Stimulated activated CD8-positive, alpha-beta memory T cell treated with anti-CD3 and anti-CD28 coated beads, Interleukin-12 subunit alpha, Interleukin-12 subunit beta, amount 100 ng/mL, for 4 hours (primary cell): Measurements from ENCODE around the gene PGAP6.
"Not testable (repeated sequence)": the region's sequence is repeated elsewhere in the genome, so short reads cannot be mapped to it uniquely, and the experiment has no call there.

Experiments used
- DNase-seq: peaks from one replicate; pipeline ENCODE4 v3.0.0-alpha.2; 2020; ENCODE audit warnings: low read depth

PGAP6 gene

DNA sequence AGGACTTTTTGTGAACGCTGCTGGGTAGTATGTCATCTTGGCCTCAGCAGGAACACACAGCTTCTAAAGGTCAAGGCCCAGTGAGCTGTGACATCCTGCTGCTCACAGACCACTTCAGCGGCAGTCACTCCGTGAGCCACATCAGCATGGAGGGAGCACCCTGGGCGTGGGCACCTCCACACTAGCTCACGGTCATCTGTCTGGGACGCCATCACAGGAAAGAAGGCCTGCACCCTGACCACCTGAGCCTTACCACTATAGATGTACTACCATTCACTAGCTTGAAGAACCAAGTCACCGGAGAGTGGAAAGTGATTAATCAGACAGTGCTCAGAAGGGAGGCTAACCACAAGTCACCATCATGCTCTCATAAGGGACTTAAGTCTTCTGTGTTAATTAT, 32.6 kb downstream of the PGAP6 start:
- no peak for DNase-seq

DNA sequence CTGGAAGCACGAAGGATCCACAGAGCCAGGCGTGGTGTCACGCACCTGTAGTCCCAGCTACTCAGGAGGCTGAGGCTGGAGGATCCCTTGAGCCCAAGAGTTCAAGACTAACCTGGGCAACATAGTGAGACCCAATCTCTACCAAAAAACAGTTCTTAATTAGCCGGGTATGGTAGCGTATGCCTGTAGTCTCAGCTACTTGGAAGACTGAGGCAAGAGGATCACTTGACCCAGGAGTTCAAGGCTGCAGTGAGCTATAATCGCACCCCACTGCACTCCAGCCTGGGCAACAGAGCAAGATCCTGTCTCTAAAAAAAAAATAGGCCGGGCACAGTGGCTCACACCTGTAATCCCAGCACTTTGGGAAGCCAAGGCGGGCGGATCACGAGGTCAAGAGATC, 33.3 kb downstream of the PGAP6 start:
- not testable (repeated sequence) for DNase-seq

DNA sequence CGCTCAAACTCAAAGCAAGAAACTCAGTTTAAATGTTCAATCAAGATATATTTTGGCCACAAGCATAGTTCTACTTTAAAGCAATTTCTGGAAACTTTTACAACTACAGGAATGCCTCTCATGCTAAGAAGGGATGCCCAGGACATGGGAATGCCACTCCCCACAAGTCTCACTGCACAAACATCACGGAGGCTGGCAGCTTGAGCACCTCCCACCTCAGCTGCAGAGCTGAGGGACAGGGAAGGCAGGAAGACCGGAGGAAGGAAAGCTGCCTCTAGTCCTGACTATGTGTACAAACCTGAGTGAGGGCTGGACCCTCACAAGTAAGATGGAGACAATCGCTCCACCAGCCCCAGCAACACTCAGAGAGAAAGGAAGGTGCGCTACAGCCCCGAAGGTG, 34.6 kb downstream of the PGAP6 start:
- DNase-seq, result no peak

GRCh38 chr16:346587-346986, 35.2 kb downstream of the PGAP6 start:
- no peak for DNase-seq

DNA sequence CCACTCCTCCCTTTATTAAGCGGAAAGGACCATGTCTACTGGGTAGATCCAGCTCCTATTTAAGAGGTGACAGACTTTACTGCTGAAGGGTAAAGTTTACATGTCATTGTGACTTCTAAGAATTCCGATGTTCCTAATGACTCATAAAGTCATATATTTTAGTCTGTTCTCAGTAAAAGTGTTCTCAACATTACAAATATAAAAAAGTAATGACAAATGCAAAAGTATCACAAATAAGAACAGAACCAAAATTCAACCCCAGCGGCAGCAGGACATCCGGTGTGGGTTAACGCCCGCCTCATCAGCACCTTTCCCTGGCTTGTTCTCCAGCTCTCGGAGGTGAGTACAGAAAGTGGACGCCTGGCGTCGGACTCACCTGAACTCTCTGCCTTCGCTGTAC, 36.0 kb downstream of the PGAP6 start:
- DNase-seq, result no peak

- DNase-seq, result no peak
Observed at GRCh38 chr16:342455-343213, 39.1 kb downstream of the PGAP6 start.

GRCh38 chr16:341974-342336, 39.8 kb downstream of the PGAP6 start:
- not testable (repeated sequence) for DNase-seq

GRCh38 chr16:341095-341973, 40.4 kb downstream of the PGAP6 start:
- not testable (repeated sequence) for DNase-seq

- DNase-seq, result no peak
Observed at GRCh38 chr16:340370-341091, 41.2 kb downstream of the PGAP6 start.

- DNase-seq, result no peak
Observed at GRCh38 chr16:339680-340079, 42.1 kb downstream of the PGAP6 start.

DNA sequence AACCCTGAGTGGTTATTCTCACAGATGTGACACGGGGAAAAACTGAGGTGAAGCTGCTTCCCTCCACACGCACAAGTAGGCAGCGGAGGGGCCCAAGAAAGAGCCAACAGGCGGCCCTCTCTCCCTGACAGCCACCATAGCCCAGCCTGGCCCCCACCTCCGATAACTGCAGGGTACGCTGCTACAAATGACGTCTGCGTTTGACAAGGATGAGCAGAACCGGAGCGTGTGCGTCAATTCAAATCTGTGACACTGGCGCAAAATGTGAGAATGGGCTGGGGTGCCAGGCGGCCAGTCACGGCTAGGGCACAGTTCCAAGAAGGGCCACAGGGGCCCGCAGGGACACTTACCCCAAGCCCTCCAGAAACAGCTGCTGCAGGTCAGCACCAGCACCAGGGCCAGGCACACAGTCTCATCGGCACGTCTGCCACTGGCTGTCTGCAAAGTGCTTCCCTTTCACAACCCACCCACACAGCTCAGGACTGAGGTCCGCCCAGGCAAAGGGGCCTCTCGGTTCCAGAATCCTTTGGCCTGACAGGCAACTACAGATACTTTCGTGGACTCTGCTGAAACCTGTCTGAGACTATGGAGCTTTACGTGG, 43.7 kb downstream of the PGAP6 start:
- no peak for DNase-seq

GRCh38 chr16:337437-337836, 44.3 kb downstream of the PGAP6 start:
- no peak for DNase-seq

GRCh38 chr16:336269-336668, 45.5 kb downstream of the PGAP6 start:
- DNase-seq, result no peak

DNA sequence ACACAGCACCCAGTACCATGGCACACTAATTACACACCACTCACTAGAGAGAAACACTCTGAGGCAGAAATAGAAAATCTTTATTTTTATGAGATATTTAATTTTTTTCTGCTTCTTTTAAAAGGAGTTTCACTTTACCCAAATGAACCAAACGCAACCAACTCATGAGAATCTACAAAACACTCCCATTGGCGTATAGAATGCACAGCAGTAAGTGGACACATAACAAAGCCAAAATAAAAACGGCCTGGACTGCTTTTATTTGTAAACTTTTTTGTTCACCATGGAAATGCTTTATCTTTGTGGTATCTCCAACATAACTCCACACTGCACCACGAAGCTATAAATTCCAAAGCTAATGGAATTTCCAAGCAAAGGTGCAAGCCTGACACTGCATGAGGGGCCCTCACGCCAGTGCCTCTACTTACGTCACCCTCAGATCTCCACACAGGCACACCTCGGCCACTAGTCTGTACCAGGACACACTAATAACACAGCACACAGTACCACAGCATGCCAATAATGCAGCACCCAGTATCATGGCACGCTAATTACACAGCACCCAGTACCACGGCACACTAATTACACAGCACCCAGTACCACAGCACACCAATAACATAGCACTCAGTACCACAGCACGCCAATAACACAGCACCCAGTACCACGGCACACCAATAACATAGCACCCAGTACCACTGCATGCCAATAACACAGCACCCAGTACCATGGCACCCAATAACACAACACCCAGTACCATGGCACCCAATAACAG, 46.7 kb downstream of the PGAP6 start:
- not testable (repeated sequence) for DNase-seq

GRCh38 chr16:334164-334832, 47.5 kb downstream of the PGAP6 start:
- not testable (repeated sequence) for DNase-seq

DNA sequence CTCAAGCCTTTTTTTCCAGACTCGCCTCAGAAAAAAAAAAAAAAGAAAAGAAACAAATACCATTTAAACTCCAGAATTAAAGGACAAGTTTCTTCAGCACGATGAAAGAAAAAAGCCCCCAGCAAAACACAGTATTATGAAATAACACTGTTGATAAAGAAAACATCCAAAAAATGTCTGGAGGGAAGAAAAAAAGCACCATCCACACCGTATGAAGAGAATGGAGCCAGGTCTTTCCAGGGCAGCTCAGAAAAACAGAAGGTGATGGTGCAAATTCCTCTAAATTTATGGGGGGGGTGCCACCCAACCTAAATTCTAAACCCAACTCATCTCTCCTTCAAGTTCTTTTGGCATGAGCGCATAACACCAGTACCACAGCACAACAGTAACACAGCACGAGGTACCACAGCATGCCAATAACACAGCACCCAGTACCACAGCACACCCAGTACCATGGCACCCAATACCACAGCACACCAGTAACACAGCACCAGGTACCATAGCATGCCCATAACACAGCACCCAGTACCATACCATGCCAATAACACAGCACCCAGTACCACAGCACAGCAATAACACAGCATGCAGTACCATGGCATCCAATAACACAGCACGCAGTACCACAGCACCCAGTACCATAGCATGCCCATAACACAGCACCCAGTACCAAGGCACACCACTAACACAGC, 48.2 kb downstream of the PGAP6 start:
- DNase-seq, result no peak

DNA sequence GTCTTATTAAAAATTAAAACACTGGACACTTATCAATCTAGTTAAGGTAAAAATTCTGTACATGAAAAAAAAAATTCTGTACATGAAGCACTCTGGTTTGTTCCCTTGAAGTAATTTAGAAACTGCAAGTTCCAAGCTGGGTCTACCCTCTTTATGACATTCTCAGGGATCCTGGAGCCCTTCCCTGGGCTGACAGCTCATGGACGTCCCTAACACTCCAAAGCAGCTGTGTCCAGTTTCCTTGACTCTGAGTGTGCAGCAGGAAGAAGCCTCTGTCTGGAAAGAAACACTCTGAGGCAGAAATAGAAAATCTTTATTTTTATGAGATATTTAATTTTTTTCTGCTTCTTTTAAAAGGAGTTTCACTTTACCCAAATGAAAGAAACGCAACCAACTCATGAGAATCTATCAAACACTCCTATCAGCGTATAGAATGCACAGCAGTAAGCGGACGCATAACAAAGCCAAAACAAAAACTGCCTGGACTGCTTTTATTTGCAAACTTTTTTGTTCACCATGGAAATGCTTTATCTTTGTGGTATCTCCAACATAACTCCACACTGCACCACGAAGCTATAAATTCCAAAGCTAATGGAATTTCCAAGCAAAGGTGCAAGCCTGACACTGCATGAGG, 50.5 kb downstream of the PGAP6 start:
- DNase-seq, result not testable (repeated sequence)

DNA sequence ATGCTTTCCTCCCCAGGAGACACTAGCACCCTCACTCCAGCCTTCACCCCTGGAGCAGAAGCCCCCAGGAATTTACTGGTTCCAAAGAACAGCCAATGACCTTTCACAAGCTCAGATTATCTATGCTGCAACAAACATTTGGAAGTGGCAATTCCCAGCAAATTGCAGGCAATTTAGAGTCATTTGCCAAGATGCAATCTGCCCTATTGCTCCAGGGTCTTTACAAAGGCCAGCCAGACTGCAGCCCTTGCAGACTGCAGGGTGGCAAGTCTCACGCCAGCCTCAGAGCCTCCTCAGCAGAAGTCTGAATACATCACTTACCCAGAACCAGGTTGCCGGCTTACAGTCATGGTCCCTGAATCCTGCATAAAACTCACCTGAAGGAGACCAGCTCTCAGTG, 51.0 kb downstream of the PGAP6 start:
- no peak for DNase-seq

DNA sequence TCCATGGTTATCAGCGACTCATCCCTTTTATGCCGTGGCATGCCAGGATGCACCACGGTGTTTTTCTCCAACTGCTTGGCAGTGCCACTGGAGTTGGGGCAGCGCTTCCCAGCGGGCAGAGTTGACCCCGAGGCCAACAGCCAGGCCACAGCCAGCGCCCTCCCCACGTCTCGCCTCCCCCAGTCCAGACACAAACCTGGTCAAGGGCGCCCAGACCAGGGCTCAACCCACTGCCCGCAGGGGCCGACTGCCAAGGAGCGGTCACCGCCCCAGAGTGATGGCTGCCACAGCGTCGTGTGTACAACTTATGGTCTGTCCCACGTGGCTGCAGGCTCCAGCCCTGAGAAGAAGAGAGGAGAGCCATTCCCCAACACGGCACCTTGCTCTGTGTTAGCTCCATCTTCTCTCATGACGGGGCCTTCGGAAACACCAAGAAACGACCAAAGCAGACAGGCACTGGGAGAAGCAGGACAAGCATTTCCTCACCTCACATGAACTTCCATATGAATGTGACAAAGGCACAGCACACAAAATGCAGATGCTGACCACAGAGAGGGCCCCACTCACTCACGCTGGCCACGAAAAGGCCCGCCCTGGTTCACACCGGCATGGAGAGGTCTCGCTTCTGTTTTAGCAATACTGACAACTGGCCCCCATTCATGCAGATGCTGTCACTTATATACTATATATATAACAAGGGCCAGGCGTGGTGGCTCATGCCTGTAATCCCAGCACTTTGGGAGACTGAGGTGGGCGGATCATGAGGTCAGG, 56.2 kb downstream of the PGAP6 start:
- no peak for DNase-seq
